ENCODE results near the gene DUSP15. TPM values are rescaled to one million over a fixed set of nuclear protein-coding genes. Genes with fewer than 3 reads are reported as not detected.

DUSP15 gene
- total and polyA plus RNA-seq, 3 donors from 2014 or later, result 175 to 274 (median 182) TPM

DNA sequence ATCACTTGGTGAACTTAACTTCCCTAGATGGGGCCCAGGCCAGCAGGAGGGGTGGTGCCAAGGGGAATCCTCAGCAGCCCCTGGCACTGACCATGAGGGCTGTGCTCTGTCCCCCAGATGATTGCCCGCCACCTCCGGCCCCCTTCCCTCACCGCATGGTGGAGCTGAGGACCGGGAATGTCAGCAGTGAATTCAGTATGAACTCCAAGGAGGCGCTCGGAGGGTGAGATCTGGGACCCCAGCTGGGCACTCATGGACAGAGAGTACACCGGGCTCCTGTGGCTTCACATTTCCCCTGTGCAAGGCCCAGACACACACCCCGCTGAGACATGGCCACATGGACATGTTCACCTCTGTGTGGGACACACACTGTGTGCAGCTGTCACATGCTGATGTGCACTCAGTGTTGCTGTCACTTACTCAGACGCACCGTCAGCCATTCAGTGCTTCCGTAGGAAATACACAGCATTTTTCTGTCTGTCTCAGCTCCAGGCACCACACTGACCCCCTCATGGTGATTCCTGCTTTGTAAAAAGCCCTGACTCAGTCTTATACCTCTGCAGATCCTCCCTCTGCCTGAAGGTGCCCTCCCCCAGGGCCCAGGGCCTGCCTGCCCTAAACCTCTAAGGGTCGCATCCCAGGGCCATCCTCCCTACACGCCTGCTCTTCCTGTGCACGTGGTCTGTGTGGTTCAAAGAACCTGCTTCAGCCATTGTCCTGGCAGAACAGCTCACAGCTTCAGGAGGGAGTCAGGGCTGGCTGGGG, 46.8 kb downstream of the DUSP15 start:
- intact Hi-C loops (cut with DNase I; ENCODE audit: low total_unique reads), result loop anchor here (10.0 kb wide), 1 partner anchor 131 kb away; the partner anchor contains the start of gene PDRG1
- no peak for TF ChIP-seq POLR2A (IDR thresholded peaks at IDR 0.05)
- TF ChIP-seq, protein P1, sequence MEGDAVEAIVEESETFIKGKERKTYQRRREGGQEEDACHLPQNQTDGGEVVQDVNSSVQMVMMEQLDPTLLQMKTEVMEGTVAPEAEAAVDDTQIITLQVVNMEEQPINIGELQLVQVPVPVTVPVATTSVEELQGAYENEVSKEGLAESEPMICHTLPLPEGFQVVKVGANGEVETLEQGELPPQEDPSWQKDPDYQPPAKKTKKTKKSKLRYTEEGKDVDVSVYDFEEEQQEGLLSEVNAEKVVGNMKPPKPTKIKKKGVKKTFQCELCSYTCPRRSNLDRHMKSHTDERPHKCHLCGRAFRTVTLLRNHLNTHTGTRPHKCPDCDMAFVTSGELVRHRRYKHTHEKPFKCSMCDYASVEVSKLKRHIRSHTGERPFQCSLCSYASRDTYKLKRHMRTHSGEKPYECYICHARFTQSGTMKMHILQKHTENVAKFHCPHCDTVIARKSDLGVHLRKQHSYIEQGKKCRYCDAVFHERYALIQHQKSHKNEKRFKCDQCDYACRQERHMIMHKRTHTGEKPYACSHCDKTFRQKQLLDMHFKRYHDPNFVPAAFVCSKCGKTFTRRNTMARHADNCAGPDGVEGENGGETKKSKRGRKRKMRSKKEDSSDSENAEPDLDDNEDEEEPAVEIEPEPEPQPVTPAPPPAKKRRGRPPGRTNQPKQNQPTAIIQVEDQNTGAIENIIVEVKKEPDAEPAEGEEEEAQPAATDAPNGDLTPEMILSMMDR (IDR thresholded peaks at IDR 0.05), result no peak
- Histone ChIP-seq H3K4me3 (no peak overlapping the region), H3K27ac (no peak overlapping the region), H3K4me1 (peaks cover 10% of the 10 kb centered on the region), H3K27me3 (no peaks in the 10 kb centered on the region), H3K9me3 (no peaks in the 10 kb centered on the region), H3K36me3 (ENCODE audit: low read depth, missing control alignments) (no peaks in the 10 kb centered on the region)
- DNase-seq, result no peak
- 47% methylated on average over 10 to 14 of the region's 14 CpGs for WGBS, 2 donors

DNA sequence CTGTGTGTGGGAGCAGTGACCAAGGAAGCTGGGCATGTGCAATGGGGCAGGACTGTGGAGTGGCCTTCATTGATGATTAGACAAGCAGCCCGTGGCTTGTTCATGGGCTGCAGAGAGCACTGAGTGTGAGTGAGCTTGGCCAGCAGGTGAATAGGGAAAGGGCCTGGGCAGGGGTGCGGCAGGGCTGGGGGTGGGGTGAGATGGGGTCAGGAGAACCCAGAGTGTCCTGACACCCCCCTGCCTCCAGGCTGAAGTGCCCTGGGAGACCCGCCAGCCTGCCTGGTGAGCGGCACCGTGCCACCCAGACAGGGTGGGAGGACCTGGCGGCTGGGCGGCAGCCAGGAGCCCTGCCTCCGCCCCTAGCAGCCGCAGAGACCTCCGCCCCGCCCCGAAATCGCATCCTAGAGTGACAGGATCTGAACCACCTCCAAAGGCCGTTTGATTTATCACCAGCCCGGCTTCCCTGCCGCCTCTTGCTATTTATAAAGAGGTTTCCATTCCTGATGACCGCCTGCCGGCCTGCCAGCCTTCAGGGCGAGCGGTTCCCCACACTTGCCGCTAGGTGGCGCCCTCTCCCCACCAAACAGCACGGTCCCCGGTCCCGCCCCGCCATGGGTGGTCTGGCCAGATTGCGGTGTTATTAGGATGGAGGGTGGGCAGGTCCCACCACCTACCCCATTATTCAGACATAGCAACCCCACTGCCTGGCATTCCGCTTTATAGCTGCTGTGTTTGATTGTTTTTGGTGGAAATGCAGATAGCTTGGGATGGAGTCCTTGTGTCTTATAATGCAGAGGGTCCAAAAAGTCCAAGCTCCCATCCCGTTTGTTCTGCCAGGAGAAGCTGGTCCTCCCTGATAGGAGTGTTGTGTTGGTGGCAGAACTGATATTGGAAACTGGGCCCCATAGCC, 47.7 kb downstream of the DUSP15 start:
- Histone ChIP-seq H3K36me3 (ENCODE audit: low read depth, missing control alignments) (no peaks in the 10 kb centered on the region), H3K9me3 (no peaks in the 10 kb centered on the region), H3K4me1 (peaks cover 10% of the 10 kb centered on the region), H3K4me3 (no peak overlapping the region), H3K27me3 (no peaks in the 10 kb centered on the region), H3K27ac (no peak overlapping the region)
- intact Hi-C loops (cut with DNase I; ENCODE audit: low total_unique reads), result loop anchor here (10.0 kb wide), 1 partner anchor 132 kb away; the partner anchor contains the start of gene PDRG1
- DNase-seq, result peak; percentile 85
- TF ChIP-seq, protein P1 (IDR thresholded peaks at IDR 0.05), result peak; percentile 98 to 100 (median 99)
- no peak for TF ChIP-seq POLR2A (IDR thresholded peaks at IDR 0.05)
- WGBS, 2 donors, result 4 to 7% methylated on average over 27 to 29 of the region's 29 CpGs

DNA sequence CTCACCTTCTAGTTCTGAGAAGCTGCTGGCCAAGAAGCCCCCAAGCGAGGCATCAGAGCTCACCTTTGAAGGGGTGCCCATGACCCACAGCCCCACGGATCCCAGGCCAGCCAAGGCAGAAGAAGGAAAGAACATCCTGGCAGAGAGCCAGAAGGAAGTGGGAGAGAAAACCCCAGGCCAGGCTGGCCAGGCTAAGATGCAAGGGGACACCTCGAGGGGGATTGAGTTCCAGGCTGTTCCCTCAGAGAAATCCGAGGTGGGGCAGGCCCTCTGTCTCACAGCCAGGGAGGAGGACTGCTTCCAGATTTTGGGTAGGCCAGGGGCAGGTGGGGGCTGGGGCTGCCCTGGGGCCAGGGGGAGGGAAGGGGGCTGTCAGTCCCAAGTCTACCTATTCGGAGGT, 48.9 kb downstream of the DUSP15 start:
- TF ChIP-seq, protein P1 (IDR thresholded peaks at IDR 0.05), result no peak
- no peak for TF ChIP-seq POLR2A (IDR thresholded peaks at IDR 0.05)
- H3K36me3 ChIP-seq (ENCODE audit: low read depth, missing control alignments), result no peaks in the 10 kb centered on the region
- no peak overlapping the region for H3K4me3 ChIP-seq
- 49 to 75% methylated on average over 5 of the region's 5 CpGs for WGBS, 2 donors
- H3K27ac ChIP-seq, result no peak overlapping the region
- intact Hi-C loops (cut with DNase I; ENCODE audit: low total_unique reads), result loop anchor here (10.0 kb wide), 1 partner anchor 133 kb away; the partner anchor contains the start of gene PDRG1
- H3K27me3 ChIP-seq, result no peaks in the 10 kb centered on the region
- no peak for DNase-seq
- peaks cover 10% of the 10 kb centered on the region for H3K4me1 ChIP-seq
- H3K9me3 ChIP-seq, result no peaks in the 10 kb centered on the region

DNA sequence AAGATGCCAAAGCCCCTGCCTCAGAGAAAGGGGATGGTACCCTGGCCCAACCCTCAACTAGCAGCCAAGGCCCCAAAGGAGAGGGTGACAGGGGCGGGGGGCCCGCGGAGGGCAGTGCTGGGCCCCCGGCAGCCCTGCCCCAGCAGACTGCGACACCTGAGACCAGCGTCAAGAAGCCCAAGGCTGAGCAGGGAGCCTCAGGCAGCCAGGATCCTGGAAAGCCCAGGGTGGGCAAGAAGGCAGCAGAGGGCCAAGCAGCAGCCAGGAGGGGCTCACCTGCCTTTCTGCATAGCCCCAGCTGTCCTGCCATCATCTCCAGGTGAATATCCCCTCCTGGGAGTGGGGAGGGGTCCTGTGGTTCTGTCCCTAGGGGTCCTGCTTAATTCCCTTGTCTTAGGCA, 50.1 kb downstream of the DUSP15 start:
- Histone ChIP-seq H3K9me3 (no peaks in the 10 kb centered on the region), H3K4me3 (no peak overlapping the region), H3K4me1 (peaks cover 15% of the 10 kb centered on the region), H3K27me3 (no peaks in the 10 kb centered on the region), H3K27ac (no peak overlapping the region), H3K36me3 (ENCODE audit: low read depth, missing control alignments) (no peaks in the 10 kb centered on the region)
- TF ChIP-seq, protein P1 (IDR thresholded peaks at IDR 0.05), result no peak
- no peak for TF ChIP-seq POLR2A (IDR thresholded peaks at IDR 0.05)
- 73 to 87% methylated on average over 4 to 5 of the region's 6 CpGs for WGBS, 2 donors
- intact Hi-C loops (cut with DNase I; ENCODE audit: low total_unique reads), result loop anchor here (10.0 kb wide), 1 partner anchor 135 kb away; the partner anchor contains the start of gene PDRG1
- DNase-seq, result no peak
